ENCODE data around the gene CXCL3.

The CXCL3 gene

DNA sequence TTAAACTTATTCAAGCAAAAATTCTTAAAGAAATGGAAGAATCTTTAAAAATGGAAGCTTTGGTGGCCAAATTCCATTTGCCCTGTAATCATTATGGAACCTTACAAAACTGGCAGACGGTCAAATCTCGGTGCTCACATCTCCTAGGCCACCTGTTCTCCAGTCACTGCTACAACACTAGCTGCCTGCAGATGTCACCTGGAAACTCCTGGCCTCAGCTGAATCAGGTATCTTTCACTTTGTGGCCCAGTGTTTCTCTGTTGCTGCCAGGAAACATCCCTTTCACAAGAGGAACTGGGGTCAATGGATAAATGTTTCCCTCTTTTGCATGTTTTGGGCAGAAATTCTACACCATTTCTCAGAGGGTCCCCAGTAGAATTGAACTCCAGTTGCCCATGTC is 4.2 kb upstream of the CXCL3 start:
- no peak overlapping the region for H3K4me3 ChIP-seq (ENCODE audit: low read depth, low read length)
- TF ChIP-seq, protein P1, sequence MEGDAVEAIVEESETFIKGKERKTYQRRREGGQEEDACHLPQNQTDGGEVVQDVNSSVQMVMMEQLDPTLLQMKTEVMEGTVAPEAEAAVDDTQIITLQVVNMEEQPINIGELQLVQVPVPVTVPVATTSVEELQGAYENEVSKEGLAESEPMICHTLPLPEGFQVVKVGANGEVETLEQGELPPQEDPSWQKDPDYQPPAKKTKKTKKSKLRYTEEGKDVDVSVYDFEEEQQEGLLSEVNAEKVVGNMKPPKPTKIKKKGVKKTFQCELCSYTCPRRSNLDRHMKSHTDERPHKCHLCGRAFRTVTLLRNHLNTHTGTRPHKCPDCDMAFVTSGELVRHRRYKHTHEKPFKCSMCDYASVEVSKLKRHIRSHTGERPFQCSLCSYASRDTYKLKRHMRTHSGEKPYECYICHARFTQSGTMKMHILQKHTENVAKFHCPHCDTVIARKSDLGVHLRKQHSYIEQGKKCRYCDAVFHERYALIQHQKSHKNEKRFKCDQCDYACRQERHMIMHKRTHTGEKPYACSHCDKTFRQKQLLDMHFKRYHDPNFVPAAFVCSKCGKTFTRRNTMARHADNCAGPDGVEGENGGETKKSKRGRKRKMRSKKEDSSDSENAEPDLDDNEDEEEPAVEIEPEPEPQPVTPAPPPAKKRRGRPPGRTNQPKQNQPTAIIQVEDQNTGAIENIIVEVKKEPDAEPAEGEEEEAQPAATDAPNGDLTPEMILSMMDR (IDR thresholded peaks at IDR 0.05; ENCODE audit: insufficient read depth, low read depth, low read length, missing control alignments) = no peak
- no peak for DNase-seq (ENCODE audit: low read depth)

DNA sequence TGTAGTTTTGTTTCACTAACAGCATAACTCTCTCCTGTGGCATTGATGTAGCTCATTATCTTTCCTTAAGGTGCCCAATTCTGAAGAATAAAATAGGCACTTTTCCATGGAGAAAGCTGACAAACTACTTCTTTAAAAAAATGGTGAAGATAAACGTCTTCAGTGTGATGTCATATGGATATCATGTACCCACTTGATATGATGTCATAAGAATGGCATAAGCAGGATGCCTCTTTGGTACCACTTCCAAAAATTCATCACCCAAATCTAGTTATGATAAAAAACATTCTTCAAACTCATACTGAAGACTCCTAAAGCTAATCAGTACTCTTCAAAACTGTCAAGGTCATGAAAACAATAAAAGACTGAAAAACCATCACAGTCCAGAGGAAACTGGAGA is 2.9 kb upstream of the CXCL3 start:
- H3K4me3 ChIP-seq (ENCODE audit: low read depth, low read length) = no peak overlapping the region
- no peak for DNase-seq (ENCODE audit: low read depth)
- TF ChIP-seq, protein P1 (IDR thresholded peaks at IDR 0.05; ENCODE audit: insufficient read depth, low read depth, low read length, missing control alignments) = no peak

DNA sequence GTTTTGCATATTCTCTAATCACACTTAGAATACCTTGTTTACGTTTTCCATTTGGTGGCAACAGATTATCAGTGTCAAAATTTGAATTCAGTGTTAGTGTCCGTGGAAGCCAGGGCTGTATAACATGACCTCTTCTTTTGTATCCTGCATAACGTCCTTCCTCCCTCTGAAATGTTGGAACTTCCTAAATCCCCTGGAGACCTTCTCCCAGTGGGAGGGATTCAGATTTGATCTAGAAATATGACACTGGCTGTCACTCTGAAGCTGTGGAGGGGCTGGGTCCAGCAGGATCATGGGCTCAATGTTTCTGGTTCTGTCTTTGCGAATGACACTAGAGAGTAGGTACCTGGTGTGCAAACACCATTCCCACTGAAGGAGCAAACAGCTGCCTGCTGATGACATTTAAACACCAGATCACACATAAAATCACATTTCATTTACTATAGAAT is 850 bp upstream of the CXCL3 start:
- peak overlapping the region; percentile 67 for H3K4me3 ChIP-seq (ENCODE audit: low read depth, low read length)
- no peak for DNase-seq (ENCODE audit: low read depth)

DNA sequence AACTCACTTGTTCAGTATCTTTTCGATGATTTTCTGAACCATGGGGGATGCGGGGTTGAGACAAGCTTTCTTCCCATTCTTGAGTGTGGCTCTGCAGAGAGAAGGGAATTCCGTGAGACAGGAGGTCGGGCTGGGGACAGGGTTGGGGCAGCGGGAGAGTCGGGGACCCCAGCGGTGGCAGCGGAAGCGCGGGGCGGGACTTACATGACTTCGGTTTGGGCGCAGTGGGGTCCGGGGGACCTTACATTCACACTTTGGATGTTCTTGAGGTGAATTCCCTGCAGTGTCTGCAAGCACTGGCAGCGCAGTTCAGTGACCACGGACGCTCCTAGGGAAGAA is 434 bp downstream of the CXCL3 start:
- no peak for DNase-seq (ENCODE audit: low read depth)
- TF ChIP-seq, protein P1 (IDR thresholded peaks at IDR 0.05; ENCODE audit: insufficient read depth, low read depth, low read length, missing control alignments) = no peak
- peak overlapping the region; percentile 30 for H3K4me3 ChIP-seq (ENCODE audit: low read depth, low read length)

More for the DNA sequence above, 850 bp upstream of the CXCL3 start:
- TF ChIP-seq, protein P1 (IDR thresholded peaks at IDR 0.05; ENCODE audit: insufficient read depth, low read depth, low read length, missing control alignments) = no peak

DNA sequence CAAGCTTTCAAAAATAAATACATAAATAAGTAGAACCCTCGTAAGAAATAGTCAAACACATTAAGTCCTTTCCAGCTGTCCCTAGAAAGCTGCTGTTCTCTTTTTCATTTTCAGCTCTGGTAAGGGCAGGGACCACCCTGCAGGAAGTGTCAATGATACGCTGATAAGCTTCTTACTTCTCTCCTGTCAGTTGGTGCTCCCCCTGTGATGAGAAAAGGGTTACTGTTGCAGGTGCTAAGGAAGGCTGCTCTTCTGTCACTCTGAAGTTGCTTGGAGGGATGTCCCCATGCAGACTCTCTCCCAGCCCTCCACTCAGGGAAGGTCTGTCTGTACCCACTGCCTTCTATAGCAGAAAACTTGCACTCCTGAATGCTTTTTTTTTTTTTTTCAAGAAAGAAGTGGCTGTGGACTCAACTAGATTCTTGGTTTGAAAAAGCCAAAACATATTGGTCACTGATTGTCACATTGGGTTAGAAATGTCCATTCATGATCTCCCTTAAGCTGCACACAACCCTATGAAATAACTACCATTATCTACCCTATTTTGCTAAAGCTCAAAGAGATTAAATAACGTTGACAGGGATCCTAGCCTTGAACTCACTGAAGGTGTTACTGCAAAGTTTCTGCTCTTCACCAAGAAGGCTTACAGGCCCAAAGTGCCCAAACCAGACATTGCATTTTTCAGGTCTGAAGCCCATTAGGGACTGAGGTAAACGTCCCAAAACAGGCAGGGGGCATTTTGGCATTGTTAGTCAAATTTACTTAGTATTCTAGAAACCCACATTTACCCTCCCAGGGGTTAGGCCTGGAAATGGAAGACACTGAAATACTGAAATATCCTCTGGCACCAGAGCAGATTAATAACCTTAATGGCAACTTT is 1.2 kb downstream of the CXCL3 start:
- H3K4me3 ChIP-seq (ENCODE audit: low read depth, low read length) = no peak overlapping the region
- TF ChIP-seq, protein P1 (IDR thresholded peaks at IDR 0.05; ENCODE audit: insufficient read depth, low read depth, low read length, missing control alignments) = no peak
- no peak for DNase-seq (ENCODE audit: low read depth)

DNA sequence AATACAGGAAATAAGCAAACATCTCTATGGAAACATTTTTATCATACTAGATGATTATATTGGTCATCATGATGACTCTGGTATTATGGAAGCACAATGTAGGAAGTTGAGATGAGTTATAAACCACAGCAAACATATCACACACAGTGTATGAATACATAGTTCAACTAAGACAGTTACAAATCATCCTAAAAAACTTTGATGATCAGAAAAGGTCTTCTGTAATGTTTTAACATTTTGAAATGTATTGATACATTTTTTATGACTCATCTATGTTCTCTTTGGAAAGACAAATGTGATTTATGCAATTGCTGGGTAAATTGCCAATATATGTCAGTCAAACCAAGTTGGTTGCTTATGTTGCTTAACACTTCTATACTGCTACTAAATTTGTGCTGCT is 4.8 kb downstream of the CXCL3 start:
- TF ChIP-seq, protein P1 (IDR thresholded peaks at IDR 0.05; ENCODE audit: insufficient read depth, low read depth, low read length, missing control alignments) = no peak
- DNase-seq (ENCODE audit: low read depth) = no peak
- no peak overlapping the region for H3K4me3 ChIP-seq (ENCODE audit: low read depth, low read length)

DNA sequence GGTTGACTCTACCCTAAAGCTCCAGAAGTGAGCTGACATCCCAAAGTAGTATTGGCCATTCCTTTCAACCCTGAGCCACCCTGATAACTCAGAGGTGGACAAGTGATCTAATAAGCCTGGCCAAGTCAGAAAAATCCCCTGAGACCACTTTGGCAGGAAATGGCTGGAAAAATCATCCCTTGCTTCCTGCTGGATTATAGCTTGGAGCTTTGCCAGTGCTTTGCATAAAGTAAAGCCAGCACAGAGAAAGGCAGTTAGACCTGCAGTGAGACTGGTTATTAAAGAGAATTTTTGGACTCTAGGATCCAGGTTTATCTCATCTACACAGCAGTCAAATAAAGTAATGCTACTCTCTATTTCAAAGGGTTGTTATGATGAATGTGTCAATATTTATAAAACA is 6.4 kb downstream of the CXCL3 start:
- no peak overlapping the region for H3K4me3 ChIP-seq (ENCODE audit: low read depth, low read length)
- TF ChIP-seq, protein P1 (IDR thresholded peaks at IDR 0.05; ENCODE audit: insufficient read depth, low read depth, low read length, missing control alignments) = no peak

More for the DNA sequence above, 6.4 kb downstream of the CXCL3 start:
- DNase-seq (ENCODE audit: low read depth) = no peak
